Lower lobe of right lung (tissue), 2 donors: ENCODE measurements around the gene STAC3. TPM values are rescaled to one million over a fixed set of nuclear protein-coding genes. Genes with fewer than 3 reads are reported as not detected.
"Not testable (repeated sequence)": the region's sequence is repeated elsewhere in the genome, so short reads cannot be mapped to it uniquely, and the experiment has no call there.

Source experiments
- ATAC-seq, 2 donors: fragments of 200-7000 bp; cut with Tn5 transposase; one replicate each; pipeline ENCODE4 v1.9.1; 2020 to 2022; ENCODE audit warnings: mild to moderate bottlenecking in 2 of 2, moderate library complexity in 2 of 2
- DNase-seq: peaks from one replicate; pipeline ENCODE4 v3.0.0-alpha.2; 2020
- H3K27ac ChIP-seq: fragments of 200-600 bp; one replicate; pipeline ENCODE4 v1.8.0; 2022
- H3K27me3 ChIP-seq: fragments of 200-600 bp; one replicate; pipeline ENCODE4 v1.8.0; 2022; ENCODE audit warnings: low read depth
- H3K36me3 ChIP-seq: fragments of 200-600 bp; one replicate; pipeline ENCODE4 v1.8.0; 2022; ENCODE audit warnings: mild to moderate bottlenecking
- H3K4me1 ChIP-seq: fragments of 200-600 bp; one replicate; pipeline ENCODE4 v1.8.0; 2022
- H3K4me3 ChIP-seq: fragments of 200-600 bp; one replicate; pipeline ENCODE4 v1.8.0; 2022; ENCODE audit warnings: mild to moderate bottlenecking
- H3K9me3 ChIP-seq: fragments of 200-600 bp; one replicate; pipeline ENCODE4 v1.8.0; 2022
- CTCF ChIP-seq: fragments of 200-600 bp; IDR thresholded peaks from one replicate; pipeline ENCODE4 v1.8.0; 2022; ENCODE audit warnings: antibody characterized with exemption, mild to moderate bottlenecking
- intact Hi-C: fragments of 100-400 bp; cut with DNase I; formaldehyde crosslinking; loops from one replicate; pipeline ENCODE4 v1.11.0; 2022
- total RNA-seq: library from RNA; stranded (reverse); fragmentation: NEBNext Ultra II Directional; extraction: Animal tissue kit (Norgen Biotek cat#: 25700); gene quantifications from one replicate; pipeline ENCODE4 v1.2.1, GENCODE V29; 2021
- donor health status: DM: no; HTN: yes; CAD: no; lungs with severe emphysema.

STAC3 gene
- total RNA-seq, 1 donor from 2014 or later, result 8.7 TPM

GRCh38 chr12:57278465-57279381 lies 27.7 kb upstream of the STAC3 start:
- H3K4me3 ChIP-seq, result no peak overlapping the region

GRCh38 chr12:57276935-57277563 lies 26.1 kb upstream of the STAC3 start:
- Histone ChIP-seq H3K9me3 (no peaks in the 10 kb centered on the region), H3K36me3 (peaks cover 86% of the 10 kb centered on the region), H3K4me1 (peaks cover 5% of the 10 kb centered on the region), H3K27ac (no peak overlapping the region), H3K4me3 (no peak overlapping the region), H3K27me3 (no peaks in the 10 kb centered on the region)
- ATAC-seq, result no peak
- TF ChIP-seq CTCF, result no peak
- no peak for DNase-seq
- intact Hi-C loops, result no loop called here

More at GRCh38 chr12:57278465-57279381, 27.7 kb upstream of the STAC3 start:
- DNase-seq (no peak), ATAC-seq (no peak)
- Histone ChIP-seq H3K9me3 (no peaks in the 10 kb centered on the region), H3K27me3 (no peaks in the 10 kb centered on the region), H3K27ac (no peak overlapping the region), H3K36me3 (peaks cover 88% of the 10 kb centered on the region), H3K4me1 (peaks cover 5% of the 10 kb centered on the region)
- intact Hi-C loops, result no loop called here
- TF ChIP-seq CTCF, result no peak

- intact Hi-C loops, H3K27ac ChIP-seq, H3K27me3 ChIP-seq, DNase-seq, H3K4me3 ChIP-seq, H3K9me3 ChIP-seq, ATAC-seq, H3K4me1 ChIP-seq: not testable (repeated sequence)
- peaks cover 86% of the 10 kb centered on the region for H3K36me3 ChIP-seq
These were observed 25.2 kb upstream of the STAC3 start for GRCh38 chr12:57276233-57276632.

GRCh38 chr12:57273516-57273915 lies 22.5 kb upstream of the STAC3 start:
- DNase-seq (no peak), ATAC-seq (no peak)
- no peak for TF ChIP-seq CTCF
- Histone ChIP-seq H3K4me3 (no peak overlapping the region), H3K36me3 (peaks cover 86% of the 10 kb centered on the region), H3K27me3 (no peaks in the 10 kb centered on the region), H3K27ac (no peak overlapping the region), H3K4me1 (no peaks in the 10 kb centered on the region), H3K9me3 (no peaks in the 10 kb centered on the region)
- intact Hi-C loops, result no loop called here

GRCh38 chr12:57272337-57273151 lies 21.6 kb upstream of the STAC3 start:
- Histone ChIP-seq H3K4me3 (no peak overlapping the region), H3K36me3 (peaks cover 86% of the 10 kb centered on the region), H3K4me1 (no peaks in the 10 kb centered on the region), H3K9me3 (no peaks in the 10 kb centered on the region), H3K27ac (no peak overlapping the region), H3K27me3 (no peaks in the 10 kb centered on the region)
- ATAC-seq (no peak), DNase-seq (no peak)
- intact Hi-C loops, result no loop called here
- TF ChIP-seq CTCF, result no peak
